ENCODE data around the gene CSTF3.

DNA sequence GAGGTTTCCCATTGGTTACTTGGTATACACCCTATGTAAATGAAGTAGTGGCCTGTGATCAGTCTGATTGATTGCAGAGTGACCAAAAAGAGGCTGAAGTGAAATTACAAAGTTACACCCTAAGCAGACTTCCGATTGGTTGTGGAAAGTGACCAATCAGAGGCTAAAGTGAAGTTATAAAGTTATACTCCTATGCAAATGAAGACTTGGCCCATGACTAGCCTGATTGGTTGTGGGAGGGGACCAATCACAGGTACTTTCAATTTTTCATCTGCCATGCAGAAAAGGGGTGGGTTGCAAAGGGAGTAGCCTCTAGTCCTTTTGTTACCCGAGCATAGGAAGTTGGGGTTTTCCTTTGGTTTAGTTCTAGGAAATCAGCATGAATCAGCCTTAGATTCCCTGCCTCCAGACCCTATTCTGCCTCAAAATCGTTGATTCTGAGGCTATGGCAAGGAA is 18.1 kb upstream of the CSTF3 start:
- TF ChIP-seq, protein P1, sequence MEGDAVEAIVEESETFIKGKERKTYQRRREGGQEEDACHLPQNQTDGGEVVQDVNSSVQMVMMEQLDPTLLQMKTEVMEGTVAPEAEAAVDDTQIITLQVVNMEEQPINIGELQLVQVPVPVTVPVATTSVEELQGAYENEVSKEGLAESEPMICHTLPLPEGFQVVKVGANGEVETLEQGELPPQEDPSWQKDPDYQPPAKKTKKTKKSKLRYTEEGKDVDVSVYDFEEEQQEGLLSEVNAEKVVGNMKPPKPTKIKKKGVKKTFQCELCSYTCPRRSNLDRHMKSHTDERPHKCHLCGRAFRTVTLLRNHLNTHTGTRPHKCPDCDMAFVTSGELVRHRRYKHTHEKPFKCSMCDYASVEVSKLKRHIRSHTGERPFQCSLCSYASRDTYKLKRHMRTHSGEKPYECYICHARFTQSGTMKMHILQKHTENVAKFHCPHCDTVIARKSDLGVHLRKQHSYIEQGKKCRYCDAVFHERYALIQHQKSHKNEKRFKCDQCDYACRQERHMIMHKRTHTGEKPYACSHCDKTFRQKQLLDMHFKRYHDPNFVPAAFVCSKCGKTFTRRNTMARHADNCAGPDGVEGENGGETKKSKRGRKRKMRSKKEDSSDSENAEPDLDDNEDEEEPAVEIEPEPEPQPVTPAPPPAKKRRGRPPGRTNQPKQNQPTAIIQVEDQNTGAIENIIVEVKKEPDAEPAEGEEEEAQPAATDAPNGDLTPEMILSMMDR (IDR thresholded peaks at IDR 0.05) = no peak
- TF ChIP-seq POLR2AphosphoS5 (IDR thresholded peaks at IDR 0.05) (no peak), POLR2A (IDR thresholded peaks at IDR 0.05) (no peak)
